GM12892 (cell line): ENCODE data around the gene IL18R1.
A peak's percentile ranks its signal among the peaks of the same experiment; 100 is the strongest.

ENCODE experiments used
- DNase-seq: peaks from one replicate; pipeline ENCODE4 v3.0.0; 2011; ENCODE audit not compliant: insufficient read length
- FAIRE-seq: peaks from 2 replicates; lab custom pipeline; 2011; peaks lifted over from hg19 to GRCh38; lab: Jason Lieb, UNC
- POLR2A ChIP-seq: IDR thresholded peaks from 2 replicates; pipeline ENCODE4 v1.6.1; 2011; ENCODE audit warnings: low read depth, low read length, control low read depth
- POLR2AphosphoS5 ChIP-seq: IDR thresholded peaks from 2 replicates; pipeline ENCODE4 v1.6.1; 2011; ENCODE audit warnings: low read depth, low read length, control low read depth
- TAF1 ChIP-seq: IDR thresholded peaks from 2 replicates; pipeline ENCODE4 v1.6.1; 2011; ENCODE audit warnings: low read depth, mild to moderate bottlenecking, control low read depth, low read length, borderline replicate concordance

IL18R1 gene

DNA sequence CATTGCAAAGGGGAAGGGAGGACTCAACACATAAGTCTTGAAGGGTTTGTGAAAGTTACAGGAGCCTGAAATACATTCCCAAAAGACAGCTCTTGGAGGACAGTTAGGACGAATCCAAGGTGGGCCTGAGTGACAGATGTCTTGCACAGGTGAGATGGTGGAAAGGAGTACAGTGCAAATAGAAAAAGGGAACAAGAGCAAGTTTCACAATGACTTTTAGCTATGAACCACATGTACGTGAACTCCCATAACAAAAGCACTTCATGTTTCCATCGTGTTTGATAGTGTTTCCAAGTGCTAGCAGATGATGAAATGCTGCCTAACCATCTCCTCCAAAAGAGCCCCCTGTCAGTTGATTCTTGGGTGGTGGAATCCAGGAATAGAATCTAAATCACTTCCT is 69.2 kb downstream of the IL18R1 start:
- TF ChIP-seq POLR2A (no peak), POLR2AphosphoS5 (no peak), TAF1 (no peak)
- peak; percentile 86 for FAIRE-seq
- DNase-seq, result no peak

DNA sequence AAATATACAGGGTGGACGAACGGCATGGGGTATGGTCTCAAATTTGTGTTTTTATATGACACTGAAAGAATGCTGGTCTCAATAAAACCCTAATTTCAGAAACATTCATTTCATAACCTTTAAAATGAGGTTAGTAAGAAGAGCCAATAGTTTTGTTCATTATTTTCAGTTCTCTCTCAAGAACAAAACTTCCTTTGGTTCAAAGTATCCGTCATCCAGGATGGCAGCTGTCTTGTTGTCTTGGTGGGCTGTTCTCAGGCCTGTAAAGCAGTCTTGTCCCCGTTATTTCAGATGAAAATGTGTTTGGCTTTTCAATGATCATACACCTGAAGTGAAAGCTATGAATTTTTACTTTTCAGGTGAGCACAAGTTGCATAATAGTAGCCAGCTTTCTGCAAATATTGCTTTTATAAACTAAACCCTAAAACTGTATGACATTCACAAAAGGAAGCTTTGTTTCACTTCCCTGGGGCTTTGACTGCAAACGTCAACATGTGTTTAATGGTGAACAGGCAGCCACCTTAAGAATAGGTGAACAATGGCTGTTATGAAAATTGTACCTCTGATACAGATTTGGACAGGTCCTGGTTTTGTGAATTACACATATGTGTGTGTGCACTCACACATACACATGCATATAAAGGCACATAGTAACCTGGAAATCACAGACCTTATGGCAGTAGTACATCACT is 70.0 kb downstream of the IL18R1 start:
- DNase-seq (no peak), FAIRE-seq (peak; percentile 72)
- TF ChIP-seq TAF1, result no peak
- TF ChIP-seq POLR2A, result no peak
- no peak for TF ChIP-seq POLR2AphosphoS5

- TF ChIP-seq TAF1 (no peak), POLR2A (no peak), POLR2AphosphoS5 (no peak)
- no peak for DNase-seq
- no peak for FAIRE-seq
Measured at GRCh38 chr2:102427249-102427648, 71.7 kb downstream of the IL18R1 start.

GRCh38 chr2:102428573-102428972 is 73.0 kb downstream of the IL18R1 start:
- DNase-seq (no peak), FAIRE-seq (no peak)
- no peak for TF ChIP-seq POLR2A
- TF ChIP-seq TAF1, result no peak
- no peak for TF ChIP-seq POLR2AphosphoS5

DNA sequence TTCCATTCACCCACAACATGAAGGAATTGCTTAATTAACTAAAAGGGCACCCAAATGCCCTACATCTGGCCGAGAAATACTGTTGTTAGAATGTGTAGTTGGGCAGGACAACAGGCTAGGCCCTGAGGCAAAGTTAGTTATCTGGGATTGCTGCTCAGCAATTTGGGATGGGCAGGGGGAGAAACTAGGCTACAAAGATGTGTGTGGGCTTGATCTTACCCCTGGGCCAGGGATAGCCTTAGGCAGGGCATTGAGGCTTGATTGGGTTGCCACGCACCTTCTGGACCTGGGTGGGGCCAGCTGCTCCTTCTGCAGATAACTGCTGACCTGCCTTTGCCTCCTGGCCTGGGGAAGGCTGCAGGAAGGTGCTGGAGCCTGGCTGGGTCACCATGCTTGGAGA is 76.8 kb downstream of the IL18R1 start:
- DNase-seq (no peak), FAIRE-seq (no peak)
- TF ChIP-seq POLR2AphosphoS5, result no peak
- TF ChIP-seq POLR2A, result no peak
- no peak for TF ChIP-seq TAF1

GRCh38 chr2:102433973-102434654 is 78.5 kb downstream of the IL18R1 start:
- FAIRE-seq, result no peak
- no peak for DNase-seq
- no peak for TF ChIP-seq POLR2A
- TF ChIP-seq POLR2AphosphoS5, result no peak
- no peak for TF ChIP-seq TAF1

DNA sequence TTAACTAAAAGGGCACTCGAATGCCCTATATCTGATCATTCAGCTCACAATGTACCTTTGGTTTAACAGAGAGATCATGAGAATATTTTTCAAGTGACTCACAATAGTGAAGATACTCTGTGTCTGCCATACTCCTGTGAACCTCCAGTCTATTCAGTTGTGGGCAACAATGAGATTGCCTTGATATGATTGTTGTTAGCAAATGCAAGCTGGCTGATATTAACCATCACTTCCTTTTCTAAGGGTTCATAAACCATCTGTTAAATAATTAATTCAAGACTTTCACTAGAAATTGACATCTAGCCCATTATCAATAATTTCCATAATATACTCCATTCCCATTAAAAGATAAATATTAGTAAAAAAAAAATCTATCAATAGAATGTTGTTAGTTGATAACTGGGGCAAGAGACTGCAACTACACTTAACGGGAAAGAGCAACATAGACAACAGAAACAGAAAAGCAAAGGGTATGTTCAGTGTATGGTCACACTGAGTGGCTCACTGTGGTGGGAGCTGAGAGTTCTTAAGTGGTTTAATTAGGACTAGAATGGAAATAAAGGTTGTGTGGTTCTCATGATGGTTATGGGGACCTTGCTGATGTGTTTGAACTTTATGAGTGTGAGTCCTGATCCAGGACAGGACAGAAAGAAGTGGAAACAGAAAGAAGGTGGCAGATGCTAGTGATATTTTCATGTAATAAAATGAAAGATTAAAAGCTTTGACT is 79.2 kb downstream of the IL18R1 start:
- FAIRE-seq, result no peak
- TF ChIP-seq TAF1 (no peak), POLR2AphosphoS5 (no peak), POLR2A (no peak)
- no peak for DNase-seq

- FAIRE-seq, result no peak
- TF ChIP-seq POLR2AphosphoS5, result no peak
- TF ChIP-seq TAF1, result no peak
- TF ChIP-seq POLR2A, result no peak
Measured at GRCh38 chr2:102435741-102436140, 80.1 kb downstream of the IL18R1 start.

GRCh38 chr2:102436323-102436722 is 80.7 kb downstream of the IL18R1 start:
- no peak for TF ChIP-seq POLR2A
- DNase-seq, result no peak
- FAIRE-seq, result no peak

More at GRCh38 chr2:102435741-102436140, 80.1 kb downstream of the IL18R1 start:
- no peak for DNase-seq

GRCh38 chr2:102437122-102437521 is 81.5 kb downstream of the IL18R1 start:
- no peak for DNase-seq
- FAIRE-seq, result no peak
- TF ChIP-seq POLR2AphosphoS5 (no peak), TAF1 (no peak), POLR2A (no peak)

- FAIRE-seq (no peak), DNase-seq (no peak)
- TF ChIP-seq POLR2A (no peak), TAF1 (no peak), POLR2AphosphoS5 (no peak)
Measured at GRCh38 chr2:102438111-102438510, 82.5 kb downstream of the IL18R1 start.

GRCh38 chr2:102438578-102438977 is 83.0 kb downstream of the IL18R1 start:
- no peak for TF ChIP-seq TAF1
- no peak for TF ChIP-seq POLR2A
- TF ChIP-seq POLR2AphosphoS5, result no peak
- FAIRE-seq (no peak), DNase-seq (no peak)
